Measurements from ENCODE around the gene ZNF22. TPM values are rescaled to one million over a fixed set of nuclear protein-coding genes. Genes with fewer than 3 reads are reported as not detected.

Gene ZNF22
- total RNA-seq, 1 donor from 2014 or later = 34.2 TPM

GRCh38 chr10:44975431-44976331 lies 25.0 kb upstream of the ZNF22 start:
- POLR2A ChIA-PET = interaction anchor here (0.5 kb wide), 1 partner anchor 1543 kb away, joined by 3 read pairs; no protein-coding TSS in a partner anchor

GRCh38 chr10:44976352-44977198 lies 24.1 kb upstream of the ZNF22 start:
- intact Hi-C loops (cut with micrococcal nuclease) = no loop called here
- peaks cover 2% of the 10 kb centered on the region for H3K27me3 Mint-ChIP-seq
- no peak overlapping the region for H3K4me3 Mint-ChIP-seq
- no peaks in the 10 kb centered on the region for H3K36me3 Mint-ChIP-seq (ENCODE audit: low read depth)
- no peaks in the 10 kb centered on the region for H3K9me3 Mint-ChIP-seq
- H3K27ac Mint-ChIP-seq = no peak overlapping the region
- no peak for DNase-seq
- CTCF ChIA-PET = interaction anchor here (1.0 to 4.2 kb wide), 4 partner anchors 9 to 47 kb away, joined by 3 to 50 read pairs (median 3); no protein-coding TSS in a partner anchor
- no peak for ATAC-seq (ENCODE audit: low read depth)
- TF ChIP-seq CTCF (IDR thresholded peaks at IDR 0.05) = no peak
- H3K4me1 Mint-ChIP-seq = peaks cover 28% of the 10 kb centered on the region
- POLR2A ChIA-PET = no interaction called here

More at GRCh38 chr10:44975431-44976331, 25.0 kb upstream of the ZNF22 start:
- Mint-ChIP-seq H3K27ac (no peak overlapping the region), H3K4me1 (peaks cover 28% of the 10 kb centered on the region), H3K27me3 (peaks cover 2% of the 10 kb centered on the region), H3K9me3 (no peaks in the 10 kb centered on the region), H3K36me3 (ENCODE audit: low read depth) (no peaks in the 10 kb centered on the region), H3K4me3 (no peak overlapping the region)
- intact Hi-C loops (cut with micrococcal nuclease) = loop anchor here (1.0 to 2.0 kb wide), 4 partner anchors 12 to 110 kb away; partner anchors contain the start of gene ZNF22
- CTCF ChIA-PET = interaction anchor here (1.0 to 4.2 kb wide), 3 partner anchors 8 to 44 kb away, joined by 3 to 50 read pairs (median 3); no protein-coding TSS in a partner anchor
- DNase-seq (no peak), ATAC-seq (ENCODE audit: low read depth) (no peak)
- no peak for TF ChIP-seq CTCF (IDR thresholded peaks at IDR 0.05)

DNA sequence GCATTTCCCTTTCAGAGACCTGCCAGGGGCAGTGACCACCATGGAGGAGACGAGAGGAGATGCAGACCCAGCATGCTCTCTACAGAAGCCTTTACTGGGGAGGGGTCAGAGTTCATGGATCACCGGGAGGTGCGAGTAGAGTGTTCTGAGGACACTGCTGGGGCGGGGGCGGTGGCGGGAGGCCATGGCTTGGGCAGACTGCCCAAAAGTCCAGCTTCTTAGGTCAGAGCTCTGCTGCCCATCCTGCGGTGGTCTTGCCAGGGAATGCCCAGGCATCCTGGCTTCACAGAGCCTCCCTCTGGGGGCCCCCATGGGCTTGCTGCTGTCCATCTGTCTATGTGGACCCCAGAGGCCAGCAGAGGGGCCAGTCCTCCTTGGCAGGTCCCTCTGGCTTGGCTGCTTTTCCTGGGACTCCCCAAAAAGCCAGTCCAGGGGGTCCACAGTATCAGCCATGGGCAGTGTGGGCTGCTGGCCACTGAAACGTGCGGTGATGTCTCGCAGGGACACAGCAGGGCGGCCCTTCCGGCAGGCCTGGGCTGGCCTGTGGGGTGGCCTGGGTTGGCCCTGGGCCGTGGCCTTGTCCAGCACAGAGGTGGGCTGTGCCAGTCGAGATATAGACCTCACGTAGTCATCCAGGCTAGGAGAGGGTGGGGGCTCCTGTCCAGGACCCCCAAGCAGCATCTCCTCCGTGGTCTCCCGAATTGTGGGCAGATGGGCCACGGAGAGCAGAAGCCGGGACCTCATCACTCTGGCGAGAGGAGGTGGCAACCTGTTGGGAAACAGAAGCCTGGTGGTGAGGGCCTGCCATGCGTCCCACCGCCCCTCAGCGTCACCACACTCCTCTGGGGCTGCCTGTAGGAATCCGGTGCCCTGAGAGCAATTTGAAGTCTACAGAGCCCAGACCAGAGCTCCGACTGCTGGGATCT lies 23.2 kb upstream of the ZNF22 start:
- DNase-seq = no peak
- Mint-ChIP-seq H3K36me3 (ENCODE audit: low read depth) (no peaks in the 10 kb centered on the region), H3K27ac (no peak overlapping the region), H3K4me1 (peaks cover 22% of the 10 kb centered on the region), H3K9me3 (no peaks in the 10 kb centered on the region), H3K4me3 (no peak overlapping the region), H3K27me3 (peaks cover 2% of the 10 kb centered on the region)
- intact Hi-C loops (cut with micrococcal nuclease) = no loop called here
- ATAC-seq (ENCODE audit: low read depth) = no peak
- ChIA-PET CTCF (interaction anchor here (1.1 to 4.2 kb wide), 3 partner anchors 42 to 48 kb away, joined by 3 to 50 read pairs (median 3); no protein-coding TSS in a partner anchor), POLR2A (no interaction called here)
- TF ChIP-seq CTCF (IDR thresholded peaks at IDR 0.05) = no peak

GRCh38 chr10:44978213-44978569 lies 22.5 kb upstream of the ZNF22 start:
- DNase-seq (no peak), ATAC-seq (ENCODE audit: low read depth) (no peak)
- Mint-ChIP-seq H3K27ac (no peak overlapping the region), H3K4me3 (no peak overlapping the region), H3K27me3 (peaks cover 2% of the 10 kb centered on the region), H3K36me3 (ENCODE audit: low read depth) (no peaks in the 10 kb centered on the region), H3K9me3 (no peaks in the 10 kb centered on the region), H3K4me1 (peaks cover 16% of the 10 kb centered on the region)
- ChIA-PET CTCF (interaction anchor here (1.2 to 4.2 kb wide), 2 partner anchors 43 to 46 kb away, joined by 3 to 50 read pairs; no protein-coding TSS in a partner anchor), POLR2A (no interaction called here)
- TF ChIP-seq CTCF (IDR thresholded peaks at IDR 0.05) = no peak
- intact Hi-C loops (cut with micrococcal nuclease) = no loop called here

All from activated B cell treated with CpG ODN at 0.5 μM for 24 hours (primary cell).